Suprapubic skin (tissue), 4 donors: ENCODE results near the gene EXOC6. TPM values are rescaled to one million over a fixed set of nuclear protein-coding genes. Genes with fewer than 3 reads are reported as not detected.

Experiments used
- DNase-seq, 2 donors: peaks; one replicate each; pipeline ENCODE4 v3.0.0-alpha.2; 2019; ENCODE audit warnings: low spot score in 2 of 2
- H3K27ac ChIP-seq: fragments of 200-600 bp; sonication (generic); one replicate; pipeline ENCODE4 v1.5.1; 2019
- H3K27me3 ChIP-seq: fragments of 200-600 bp; sonication (generic); one replicate; pipeline ENCODE4 v1.5.1; 2019
- H3K36me3 ChIP-seq: fragments of 200-600 bp; sonication (generic); one replicate; pipeline ENCODE4 v1.5.1; 2019
- H3K4me1 ChIP-seq: fragments of 200-600 bp; sonication (generic); one replicate; pipeline ENCODE4 v1.5.1; 2019
- H3K4me3 ChIP-seq: fragments of 200-600 bp; sonication (generic); one replicate; pipeline ENCODE4 v1.5.1; 2019; ENCODE audit warnings: mild to moderate bottlenecking
- H3K9me3 ChIP-seq: fragments of 200-600 bp; sonication (generic); one replicate; pipeline ENCODE4 v1.5.1; 2019
- CTCF ChIP-seq, 2 donors: fragments of 200-600 bp in 1 of 2; fragments of 450-650 bp in 1 of 2; sonication (generic) in 1 of 2; IDR thresholded peaks; one replicate each; pipeline ENCODE4 v1.5.1; 2016 to 2019; ENCODE audit warnings: antibody characterized with exemption in 2 of 2, mild to moderate bottlenecking in 1 of 2, moderate library complexity in 1 of 2
- EP300 ChIP-seq: sonication (generic); formaldehyde crosslinking; IDR thresholded peaks from one replicate; pipeline ENCODE4 v1.6.1; 2017; ENCODE audit warnings: antibody characterized with exemption
- POLR2A ChIP-seq, 2 donors: fragments of 450-650 bp; IDR thresholded peaks; one replicate each; pipeline ENCODE4 v1.6.1; 2017; ENCODE audit warnings: antibody characterized with exemption in 2 of 2, mild to moderate bottlenecking in 2 of 2, moderate library complexity in 2 of 2
- POLR2AphosphoS5 ChIP-seq, 3 donors: sonication (generic); formaldehyde crosslinking; IDR thresholded peaks; one replicate each; pipeline ENCODE4 v1.6.1; 2017; ENCODE audit warnings: antibody characterized with exemption in 3 of 3
- WGBS: methylation state at CpG from one replicate; pipeline ENCODE4 v1.1.5; 2018; 5-methylcytosine and 5-hydroxymethylcytosine counted together
- total RNA-seq, 4 donors: library from RNA; depleted of rRNA; stranded (reverse); fragments of >200 nt; gene quantifications; one replicate each; pipeline ENCODE4 v1.1.0, GENCODE V29; 2016

EXOC6 gene
- total RNA-seq, 4 donors from 2014 or later = 5.0 to 9.3 (median 8.3) TPM

DNA sequence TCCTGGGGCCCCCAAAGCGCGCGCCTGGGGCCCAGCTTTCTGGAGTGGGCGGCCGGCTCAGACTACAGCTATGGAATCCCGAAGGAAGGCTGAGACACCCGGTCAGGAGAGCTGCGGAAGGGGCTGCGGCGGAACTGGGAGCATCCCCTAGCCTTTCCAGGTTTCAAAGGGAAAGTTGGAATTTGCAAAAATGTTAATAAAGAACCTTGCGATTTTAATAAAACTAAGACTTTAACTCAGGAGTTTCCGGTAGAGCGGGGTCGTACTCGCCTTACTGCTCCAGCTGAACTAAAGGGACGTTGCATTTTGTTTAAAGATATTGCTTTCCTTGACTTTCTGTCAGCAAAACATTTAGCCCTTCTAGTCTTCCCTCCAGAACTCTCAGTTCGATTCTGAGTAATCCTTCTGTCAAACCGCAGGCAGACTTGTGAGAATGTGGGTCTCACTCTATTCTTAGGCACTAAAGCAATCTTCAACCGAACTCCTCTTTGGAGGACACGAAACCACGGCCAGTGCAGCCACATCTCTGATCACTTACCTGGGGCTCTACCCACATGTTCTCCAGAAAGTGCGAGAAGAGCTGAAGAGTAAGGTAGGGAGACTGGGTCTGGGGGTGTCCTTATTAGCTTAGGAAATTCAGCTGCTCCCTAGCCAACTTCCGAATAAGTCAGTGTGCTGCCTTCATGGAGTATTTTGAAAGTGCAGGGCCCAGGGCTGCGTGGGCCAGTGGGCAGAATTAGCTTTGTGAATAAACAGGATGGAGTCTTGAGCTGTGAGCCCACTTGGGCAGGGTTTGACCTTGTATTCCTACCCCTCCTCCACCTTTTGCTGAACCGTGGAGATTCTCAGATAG lies 227.3 kb downstream of the EXOC6 start:
- Histone ChIP-seq H3K4me3 (no peak overlapping the region), H3K27me3 (peaks cover 80% of the 10 kb centered on the region), H3K27ac (no peak overlapping the region), H3K4me1 (peaks cover 38% of the 10 kb centered on the region), H3K36me3 (no peaks in the 10 kb centered on the region), H3K9me3 (no peaks in the 10 kb centered on the region)
- whole genome bisulfite sequencing = 27% methylated on average over 19 of the region's 25 CpGs
- TF ChIP-seq POLR2A (IDR thresholded peaks at IDR 0.05) (no peak), EP300 (no peak), CTCF (IDR thresholded peaks at IDR 0.05) (no peak), POLR2AphosphoS5 (IDR thresholded peaks at IDR 0.05) (no peak)
- DNase-seq = no peak

DNA sequence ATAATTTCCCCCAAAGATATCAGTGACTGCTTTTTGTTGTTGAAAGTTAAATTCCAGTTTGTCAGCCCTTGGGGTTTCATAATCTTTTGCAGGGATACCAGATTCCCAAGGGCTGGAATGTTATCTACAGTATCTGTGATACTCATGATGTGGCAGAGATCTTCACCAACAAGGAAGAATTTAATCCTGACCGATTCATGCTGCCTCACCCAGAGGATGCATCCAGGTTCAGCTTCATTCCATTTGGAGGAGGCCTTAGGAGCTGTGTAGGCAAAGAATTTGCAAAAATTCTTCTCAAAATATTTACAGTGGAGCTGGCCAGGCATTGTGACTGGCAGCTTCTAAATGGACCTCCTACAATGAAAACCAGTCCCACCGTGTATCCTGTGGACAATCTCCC lies 228.6 kb downstream of the EXOC6 start:
- no peak for DNase-seq
- H3K4me3 ChIP-seq = no peak overlapping the region
- H3K36me3 ChIP-seq = no peaks in the 10 kb centered on the region
- H3K4me1 ChIP-seq = peaks cover 35% of the 10 kb centered on the region
- peaks cover 72% of the 10 kb centered on the region for H3K27me3 ChIP-seq
- no peak for TF ChIP-seq EP300
- no peak for TF ChIP-seq POLR2A (IDR thresholded peaks at IDR 0.05)
- TF ChIP-seq CTCF (IDR thresholded peaks at IDR 0.05) = no peak
- no peak for TF ChIP-seq POLR2AphosphoS5 (IDR thresholded peaks at IDR 0.05)
- 45% methylated on average over 2 of the region's 2 CpGs for whole genome bisulfite sequencing
- no peaks in the 10 kb centered on the region for H3K9me3 ChIP-seq
- no peak overlapping the region for H3K27ac ChIP-seq

DNA sequence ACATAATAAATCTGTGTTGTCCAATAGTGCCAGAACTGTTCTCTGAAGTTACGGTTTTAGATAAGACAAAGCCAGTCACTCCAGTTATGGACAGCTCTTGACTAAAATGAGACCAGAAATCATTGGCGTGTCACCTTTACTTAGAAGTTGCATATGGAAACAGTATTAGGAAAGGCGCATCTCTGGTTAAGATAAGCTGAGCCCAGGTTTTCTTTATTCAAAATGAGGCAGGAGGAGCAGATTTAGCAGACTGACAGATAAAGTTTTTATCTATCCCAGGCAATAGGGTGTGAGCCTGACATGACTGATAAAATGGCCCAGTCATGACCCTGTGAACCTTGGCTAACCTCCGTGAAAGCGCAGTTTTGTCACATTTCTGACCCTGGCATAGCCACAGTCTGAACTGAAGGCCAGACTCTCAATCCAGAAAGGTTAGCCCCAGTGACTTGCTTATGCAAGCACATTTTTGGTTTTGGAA lies 229.6 kb downstream of the EXOC6 start:
- peaks cover 24% of the 10 kb centered on the region for H3K4me1 ChIP-seq
- no peak overlapping the region for H3K4me3 ChIP-seq
- TF ChIP-seq EP300 (no peak), CTCF (IDR thresholded peaks at IDR 0.05) (no peak), POLR2AphosphoS5 (IDR thresholded peaks at IDR 0.05) (no peak), POLR2A (IDR thresholded peaks at IDR 0.05) (no peak)
- no peaks in the 10 kb centered on the region for H3K36me3 ChIP-seq
- H3K9me3 ChIP-seq = no peaks in the 10 kb centered on the region
- no peak overlapping the region for H3K27ac ChIP-seq
- no peak for DNase-seq
- WGBS = 81% methylated on average over 5 of the region's 5 CpGs
- peaks cover 62% of the 10 kb centered on the region for H3K27me3 ChIP-seq

- no peak overlapping the region for H3K4me3 ChIP-seq
- no peaks in the 10 kb centered on the region for H3K36me3 ChIP-seq
- WGBS = 44% methylated on average over 9 of the region's 9 CpGs
- TF ChIP-seq CTCF (IDR thresholded peaks at IDR 0.05) (no peak), POLR2A (IDR thresholded peaks at IDR 0.05) (no peak), POLR2AphosphoS5 (IDR thresholded peaks at IDR 0.05) (no peak), EP300 (no peak)
- H3K27ac ChIP-seq = no peak overlapping the region
- H3K4me1 ChIP-seq = peaks cover 5% of the 10 kb centered on the region
- H3K27me3 ChIP-seq = peaks cover 43% of the 10 kb centered on the region
- DNase-seq = no peak
- H3K9me3 ChIP-seq = no peaks in the 10 kb centered on the region
These were observed 231.5 kb downstream of the EXOC6 start for GRCh38 chr10:93079663-93080349.
